MCF 10A (cell line): ENCODE measurements around the gene MAPKAPK5. TPM values are rescaled to one million over a fixed set of nuclear protein-coding genes. Genes with fewer than 3 reads are reported as not detected.

ENCODE experiments used
- BruUV-seq: library from RNA; stranded (reverse); fragments of 400-500 nt; replicated peaks from 2 replicates; lab custom pipeline; 2021; lab: Mats Ljungman, UMichigan
- CTCF ChIA-PET: fragments of 300-600 bp; sonication (Branson Sonifier 250); formaldehyde crosslinking; extraction: SDS; loops from one replicate; lab custom pipeline; 2021; ENCODE audit warnings: antibody characterized with exemption, inconsistent platforms; lab: Yijun Ruan, JAX
- POLR2A ChIA-PET: fragments of 300-600, 350-650 bp; sonication (Branson Sonifier 250); formaldehyde crosslinking; extraction: SDS; loops from one replicate; lab custom pipeline; 2020; ENCODE audit warnings: antibody characterized with exemption, inconsistent platforms; lab: Yijun Ruan, JAX
- DNase-seq: peaks from one replicate; pipeline ENCODE4 v3.0.0-alpha.2; 2018; ENCODE audit not compliant: unreplicated experiment
- H3K27ac Mint-ChIP-seq: one replicate; pipeline ENCODE4 v1.8.0; 2022; ENCODE audit warnings: mild to moderate bottlenecking, low read depth, mixed read lengths; ENCODE audit not compliant: unreplicated experiment
- H3K27me3 Mint-ChIP-seq: one replicate; pipeline ENCODE4 v1.8.0; 2022; ENCODE audit warnings: mixed read lengths; ENCODE audit not compliant: insufficient read depth, unreplicated experiment
- H3K36me3 Mint-ChIP-seq: one replicate; pipeline ENCODE4 v1.8.0; 2022; ENCODE audit warnings: mild to moderate bottlenecking, moderate library complexity, mixed read lengths; ENCODE audit not compliant: insufficient read depth, unreplicated experiment
- H3K4me1 Mint-ChIP-seq: one replicate; pipeline ENCODE4 v1.8.0; 2022; ENCODE audit warnings: mixed read lengths; ENCODE audit not compliant: insufficient read depth, unreplicated experiment
- H3K4me3 Mint-ChIP-seq: one replicate; pipeline ENCODE4 v1.8.0; 2022; ENCODE audit warnings: mild to moderate bottlenecking, moderate library complexity, mixed read lengths; ENCODE audit not compliant: unreplicated experiment
- H3K9me3 Mint-ChIP-seq: one replicate; pipeline ENCODE4 v1.8.0; 2022; ENCODE audit warnings: mixed read lengths; ENCODE audit not compliant: unreplicated experiment
- CTCF ChIP-seq: fragments of 200-600 bp; IDR thresholded peaks from one replicate; pipeline ENCODE4 v1.8.0; 2022; ENCODE audit warnings: antibody characterized with exemption, mild to moderate bottlenecking; ENCODE audit not compliant: unreplicated experiment
- intact Hi-C: fragments of 100-400 bp; cut with micrococcal nuclease; formaldehyde crosslinking; loops from 2 replicates; pipeline ENCODE4 v1.14.1; 2022
- total RNA-seq: library from RNA; stranded (reverse); gene quantifications from 2 replicates; pipeline ENCODE4 v1.2.3, GENCODE V29; 2022

MAPKAPK5 gene
- total RNA-seq, 1 experiment from 2014 or later: 51.3 TPM

GRCh38 chr12:111894556-111894955 is 52.5 kb downstream of the MAPKAPK5 start:
- no peaks in the 10 kb centered on the region for H3K9me3 Mint-ChIP-seq
- H3K36me3 Mint-ChIP-seq: peaks cover 60% of the 10 kb centered on the region
- no peak for DNase-seq
- no peak overlapping the region for H3K27ac Mint-ChIP-seq
- H3K27me3 Mint-ChIP-seq: no peaks in the 10 kb centered on the region
- intact Hi-C loops: no loop called here
- no peak for TF ChIP-seq CTCF
- POLR2A ChIA-PET: no interaction called here
- H3K4me1 Mint-ChIP-seq: no peaks in the 10 kb centered on the region
- no peak overlapping the region for H3K4me3 Mint-ChIP-seq
- CTCF ChIA-PET: interaction anchor here (0.6 kb wide), 1 partner anchor 142 kb away, joined by 3 read pairs; no protein-coding TSS in a partner anchor
- BruUV-seq: no TSS peak

- TF ChIP-seq CTCF: no peak
- no TSS peak for BruUV-seq
- Mint-ChIP-seq H3K36me3 (peaks cover 36% of the 10 kb centered on the region), H3K4me3 (no peak overlapping the region), H3K9me3 (peaks cover 4% of the 10 kb centered on the region), H3K27me3 (no peaks in the 10 kb centered on the region), H3K27ac (no peak overlapping the region), H3K4me1 (no peaks in the 10 kb centered on the region)
- intact Hi-C loops: no loop called here
- ChIA-PET POLR2A (interaction anchor here (0.7 kb wide), 1 partner anchor 22 kb away, joined by 4 read pairs; no protein-coding TSS in a partner anchor), CTCF (no interaction called here)
- no peak for DNase-seq
Measured at GRCh38 chr12:111901182-111901581, 59.2 kb downstream of the MAPKAPK5 start.

GRCh38 chr12:111904446-111904975 is 62.5 kb downstream of the MAPKAPK5 start:
- intact Hi-C loops: no loop called here
- POLR2A ChIA-PET: no interaction called here

GRCh38 chr12:111905502-111905901 is 63.5 kb downstream of the MAPKAPK5 start:
- Mint-ChIP-seq H3K4me1 (no peaks in the 10 kb centered on the region), H3K9me3 (peaks cover 24% of the 10 kb centered on the region), H3K4me3 (no peak overlapping the region), H3K27ac (no peak overlapping the region), H3K27me3 (no peaks in the 10 kb centered on the region), H3K36me3 (peaks cover 20% of the 10 kb centered on the region)
- TF ChIP-seq CTCF: no peak
- intact Hi-C loops: no loop called here
- ChIA-PET POLR2A (no interaction called here), CTCF (interaction anchor here (0.7 kb wide), 1 partner anchor 60 kb away, joined by 3 read pairs; no protein-coding TSS in a partner anchor)
- no peak for DNase-seq
- BruUV-seq: no TSS peak

More at GRCh38 chr12:111904446-111904975, 62.5 kb downstream of the MAPKAPK5 start:
- H3K4me3 Mint-ChIP-seq: no peak overlapping the region
- no peaks in the 10 kb centered on the region for H3K4me1 Mint-ChIP-seq
- peaks cover 23% of the 10 kb centered on the region for H3K36me3 Mint-ChIP-seq
- H3K27ac Mint-ChIP-seq: no peak overlapping the region
- TF ChIP-seq CTCF: no peak
- peaks cover 24% of the 10 kb centered on the region for H3K9me3 Mint-ChIP-seq
- CTCF ChIA-PET: interaction anchor here (0.7 kb wide), 1 partner anchor 1557 kb away, joined by 4 read pairs; no protein-coding TSS in a partner anchor
- DNase-seq: no peak
- BruUV-seq: no TSS peak
- H3K27me3 Mint-ChIP-seq: no peaks in the 10 kb centered on the region
